ENCODE results near the gene MVB12B. TPM values are rescaled to one million over a fixed set of nuclear protein-coding genes. Genes with fewer than 3 reads are reported as not detected.

Gene MVB12B
- total RNA-seq, 2 donors from 2014 or later, result 5.9 to 8.7 TPM

GRCh38 chr9:126377536-126377935 lies 50.9 kb downstream of the MVB12B start:
- no peak overlapping the region for H3K27ac ChIP-seq

GRCh38 chr9:126378761-126379160 lies 52.1 kb downstream of the MVB12B start:
- Histone ChIP-seq H3K4me1 (peaks cover 0 to 30% of the 10 kb centered on the region in 2 donors), H3K27me3 (no peaks in the 10 kb centered on the region), H3K36me3 (no peaks in the 10 kb centered on the region), H3K4me3 (no peak overlapping the region), H3K27ac (no peak overlapping the region), H3K9me3 (no peaks in the 10 kb centered on the region)
- no peak for TF ChIP-seq CTCF (IDR thresholded peaks at IDR 0.05)
- DNase-seq (ENCODE audit: low spot score), result no peak

More at GRCh38 chr9:126377536-126377935, 50.9 kb downstream of the MVB12B start:
- Histone ChIP-seq H3K36me3 (no peaks in the 10 kb centered on the region), H3K9me3 (no peaks in the 10 kb centered on the region), H3K4me3 (no peak overlapping the region), H3K4me1 (peaks cover 0 to 30% of the 10 kb centered on the region in 2 donors), H3K27me3 (no peaks in the 10 kb centered on the region)
- no peak for TF ChIP-seq CTCF (IDR thresholded peaks at IDR 0.05)
- DNase-seq (ENCODE audit: low spot score), result no peak

- Histone ChIP-seq H3K9me3 (no peaks in the 10 kb centered on the region), H3K4me1 (peaks cover 0 to 21% of the 10 kb centered on the region in 2 donors), H3K36me3 (no peaks in the 10 kb centered on the region), H3K27me3 (no peaks in the 10 kb centered on the region), H3K27ac (no peak overlapping the region), H3K4me3 (no peak overlapping the region)
- DNase-seq (ENCODE audit: low spot score), result no peak
- TF ChIP-seq CTCF (IDR thresholded peaks at IDR 0.05), result no peak
These were observed 53.2 kb downstream of the MVB12B start for GRCh38 chr9:126379661-126380360.

- no peak overlapping the region for H3K27ac ChIP-seq
- H3K36me3 ChIP-seq, result no peaks in the 10 kb centered on the region
- H3K4me1 ChIP-seq, result peaks cover 0 to 17% of the 10 kb centered on the region in 2 donors
- no peak overlapping the region for H3K4me3 ChIP-seq
- H3K27me3 ChIP-seq, result no peaks in the 10 kb centered on the region
- no peak for DNase-seq (ENCODE audit: low spot score)
- H3K9me3 ChIP-seq, result no peaks in the 10 kb centered on the region
- TF ChIP-seq CTCF (IDR thresholded peaks at IDR 0.05), result no peak
These were observed 53.8 kb downstream of the MVB12B start for GRCh38 chr9:126380447-126380846.

GRCh38 chr9:126381195-126381594 lies 54.6 kb downstream of the MVB12B start:
- Histone ChIP-seq H3K27ac (no peak overlapping the region), H3K9me3 (no peaks in the 10 kb centered on the region), H3K4me1 (peaks cover 0 to 10% of the 10 kb centered on the region in 2 donors), H3K36me3 (no peaks in the 10 kb centered on the region), H3K27me3 (no peaks in the 10 kb centered on the region), H3K4me3 (no peak overlapping the region)
- DNase-seq (ENCODE audit: low spot score), result no peak
- no peak for TF ChIP-seq CTCF (IDR thresholded peaks at IDR 0.05)
